Endothelial cell of umbilical vein (primary cell): ENCODE results near the gene GABBR2. TPM values are rescaled to one million over a fixed set of nuclear protein-coding genes. Genes with fewer than 3 reads are reported as not detected.

Source experiments
- BruUV-seq: library from RNA; stranded (reverse); fragments of 400-500 nt; replicated peaks from 2 replicates; lab custom pipeline; 2021; lab: Mats Ljungman, UMichigan
- CTCF ChIA-PET: fragments of 300-600, 350-600 bp; sonication (Branson Sonifier 250); formaldehyde crosslinking; loops from one replicate; lab custom pipeline; 2021; ENCODE audit warnings: antibody characterized with exemption, inconsistent platforms; lab: Charles Lee
- POLR2A ChIA-PET: fragments of 300-600, 350-600 bp; sonication (Branson Sonifier 250); formaldehyde crosslinking; loops from one replicate; lab custom pipeline; 2021; ENCODE audit warnings: antibody characterized with exemption, inconsistent platforms; lab: Charles Lee
- DNase-seq: peaks from one replicate; pipeline ENCODE4 v3.0.0-alpha.2; 2011; ENCODE audit warnings: low read depth, low spot score
- FAIRE-seq: peaks from 2 replicates; lab custom pipeline; 2011; peaks lifted over from hg19 to GRCh38; lab: Jason Lieb, UNC
- H2AFZ ChIP-seq: 2 replicates; pipeline ENCODE4 v1.6.0; 2012; ENCODE audit warnings: low read depth, low read length, control low read depth, inconsistent platforms
- H3K27ac ChIP-seq: 2 replicates; pipeline ENCODE4 v1.5.1; 2011; ENCODE audit warnings: low read depth, mild to moderate bottlenecking, control low read depth, low read length, moderate library complexity; ENCODE audit not compliant: insufficient read depth
- H3K27me3 ChIP-seq, 2 experiments: 2 replicates each; pipeline versions ENCODE4 v1.6.0 to v1.6.1; 2011; ENCODE audit warnings: low read length in 2 of 2, mixed read lengths in 1 of 2; ENCODE audit not compliant: control insufficient read depth in 2 of 2, insufficient read depth in 2 of 2
- H3K36me3 ChIP-seq, 2 experiments: 2 replicates in 1 of 2; 3 replicates in 1 of 2; pipeline ENCODE4 v1.5.1; 2011; ENCODE audit warnings: low read length in 2 of 2, mild to moderate bottlenecking in 1 of 2, moderate library complexity in 1 of 2; ENCODE audit not compliant: control insufficient read depth in 2 of 2, insufficient read depth in 2 of 2; ENCODE audit errors: extremely low read depth in 1 of 2
- H3K4me1 ChIP-seq: 3 replicates; pipeline ENCODE4 v1.5.1; 2011; ENCODE audit warnings: mild to moderate bottlenecking, low read length; ENCODE audit not compliant: control insufficient read depth, insufficient read depth; ENCODE audit errors: extremely low read depth
- H3K4me2 ChIP-seq: 2 replicates; pipeline ENCODE4 v1.6.1; 2011; ENCODE audit warnings: low read length, control low read depth, mixed read lengths; ENCODE audit not compliant: insufficient read depth
- H3K4me3 ChIP-seq, 3 experiments: fragments of 200-600 bp in 1 of 3; sonication (generic), shearing (Covaris generic) in 1 of 3; replicated peaks in 1 of 3; 2 replicates each; pipeline ENCODE4 v1.5.1; 2011 to 2016; ENCODE audit warnings: control low read depth in 3 of 3, low read length in 3 of 3, mild to moderate bottlenecking in 2 of 3, inconsistent platforms in 1 of 3, low read depth in 1 of 3, moderate library complexity in 1 of 3; ENCODE audit not compliant: insufficient read depth in 1 of 3
- H3K79me2 ChIP-seq: 2 replicates; pipeline ENCODE4 v1.6.0; 2012; ENCODE audit warnings: low read length, inconsistent platforms; ENCODE audit not compliant: control insufficient read depth, insufficient read depth
- H3K9ac ChIP-seq: replicated peaks from 2 replicates; pipeline ENCODE3; 2011; ENCODE audit warnings: low read length, control low read depth; ENCODE audit not compliant: insufficient read depth; ENCODE audit errors: extremely low read depth
- H3K9me1 ChIP-seq: replicated peaks from 3 replicates; pipeline ENCODE4 v1.6.0; 2011; ENCODE audit warnings: mild to moderate bottlenecking, low read length; ENCODE audit not compliant: control insufficient read depth, insufficient read depth; ENCODE audit errors: extremely low read depth
- H3K9me3 ChIP-seq: replicated peaks from 2 replicates; pipeline ENCODE4 v1.5.1; 2012; ENCODE audit warnings: low read length, inconsistent platforms; ENCODE audit not compliant: control insufficient read depth, insufficient read depth
- H4K20me1 ChIP-seq: replicated peaks from 2 replicates; pipeline ENCODE3; 2011; ENCODE audit warnings: mild to moderate bottlenecking, low read length; ENCODE audit not compliant: control insufficient read depth, insufficient read depth; ENCODE audit errors: extremely low read depth
- EZH2 ChIP-seq: IDR thresholded peaks from 2 replicates; pipeline ENCODE4 v1.6.1; 2012; ENCODE audit warnings: borderline replicate concordance, low read depth, mild to moderate bottlenecking, moderate library complexity, low read length, inconsistent platforms; ENCODE audit not compliant: severe bottlenecking
- FOS ChIP-seq: IDR thresholded peaks from 2 replicates; pipeline ENCODE4 v1.6.1; 2011; ENCODE audit warnings: mild to moderate bottlenecking, low read length, moderate library complexity, borderline replicate concordance; ENCODE audit not compliant: insufficient read depth
- GATA2 ChIP-seq: IDR thresholded peaks from 2 replicates; pipeline ENCODE4 v1.7.0; 2011; ENCODE audit warnings: low read depth, mild to moderate bottlenecking, moderate library complexity, mixed read lengths, low read length; ENCODE audit not compliant: insufficient read length, insufficient read depth
- JUN ChIP-seq: IDR thresholded peaks from 2 replicates; pipeline ENCODE4 v1.6.1; 2011; ENCODE audit warnings: borderline replicate concordance, low read depth; ENCODE audit not compliant: insufficient read length, insufficient read depth
- MYC ChIP-seq: IDR thresholded peaks from one replicate; pipeline ENCODE4 v1.6.1; 2011; ENCODE audit warnings: mild to moderate bottlenecking, low read depth, low read length
- POLR2A ChIP-seq: IDR thresholded peaks from 2 replicates; pipeline ENCODE4 v1.6.1; 2012; ENCODE audit warnings: low read depth, mild to moderate bottlenecking, control low read depth, low read length
- POLR2AphosphoS5 ChIP-seq: IDR thresholded peaks from 2 replicates; pipeline ENCODE4 v1.6.1; 2012; ENCODE audit warnings: low read depth, mild to moderate bottlenecking, control low read depth, low read length, moderate library complexity; ENCODE audit not compliant: insufficient read depth
- dilution Hi-C: fragments of 300-500 bp; cut with MboI; formaldehyde crosslinking; loops from one replicate; pipeline ENCODE4 v1.15.0; 2019; ENCODE audit warnings: low sequenced_read_pairs; ENCODE audit not compliant: extremely low pct_ligation_motif_present
- intact Hi-C: fragments of 100-400 bp; cut with micrococcal nuclease; formaldehyde crosslinking; loops from one replicate; pipeline ENCODE4 v1.10.0; 2022
- polyA plus RNA-seq, 4 experiments: library from polyadenylated mRNA; depleted of rRNA in 3 of 4; stranded (reverse) in 3 of 4; unstranded in 1 of 4; fragments of >200 nt; gene quantifications; 2 replicates each; pipeline versions ENCODE4 v1.2.1 to v1.2.3, GENCODE V29; 2011 to 2012; ENCODE audit warnings: missing spikeins in 1 of 4
- total RNA-seq: library from RNA; stranded (reverse); gene quantifications from 2 replicates; pipeline ENCODE4 v1.2.3, GENCODE V29; 2021
- TF ChIP-seq, protein P1 (sequence below), 2 donors: IDR thresholded peaks; 1 replicate in 1 of 2; 2 replicates in 1 of 2; pipeline ENCODE4 v1.5.1; 2011; ENCODE audit warnings: low read length in 2 of 2, mild to moderate bottlenecking in 2 of 2, moderate library complexity in 2 of 2, control low read depth in 1 of 2, inconsistent platforms in 1 of 2, low read depth in 1 of 2; ENCODE audit not compliant: insufficient read depth in 1 of 2; ENCODE audit errors: extremely low read depth in 1 of 2
- TF ChIP-seq, protein P2 (sequence below): IDR thresholded peaks from 2 replicates; pipeline ENCODE4 v1.6.1; 2011; ENCODE audit not compliant: insufficient read depth, insufficient read length

Gene GABBR2
- total and polyA plus RNA-seq, 2 donors (not counting 3 experiments of a cell fraction or from before 2014, with no cell fraction given) = 1.1 to 9.2 TPM

GRCh38 chr9:98602839-98603500 is 105.8 kb downstream of the GABBR2 start:
- Histone ChIP-seq H3K79me2 (peaks cover 5% of the 10 kb centered on the region), H3K4me2 (no peak overlapping the region), H2AFZ (peak overlapping the region; percentile 52), H3K27ac (no peak overlapping the region), H3K9ac (no peak overlapping the region), H3K36me3 (no peaks in the 10 kb centered on the region), H3K4me1 (peaks cover 10% of the 10 kb centered on the region), H4K20me1 (no peaks in the 10 kb centered on the region), H3K9me3 (no peaks in the 10 kb centered on the region), H3K9me1 (no peaks in the 10 kb centered on the region), H3K27me3 (no peaks in the 10 kb centered on the region), H3K4me3 (no peak overlapping the region)
- DNase-seq (peak; percentile 61), FAIRE-seq (peak; percentile 59)
- ChIA-PET CTCF (interaction anchor here (1.1 kb wide), 1 partner anchor 287 kb away, joined by 3 read pairs; no protein-coding TSS in a partner anchor), POLR2A (no interaction called here)
- no peak for TF ChIP-seq POLR2A
- no peak for TF ChIP-seq GATA2
- TF ChIP-seq EZH2 = no peak
- TF ChIP-seq, protein P1, sequence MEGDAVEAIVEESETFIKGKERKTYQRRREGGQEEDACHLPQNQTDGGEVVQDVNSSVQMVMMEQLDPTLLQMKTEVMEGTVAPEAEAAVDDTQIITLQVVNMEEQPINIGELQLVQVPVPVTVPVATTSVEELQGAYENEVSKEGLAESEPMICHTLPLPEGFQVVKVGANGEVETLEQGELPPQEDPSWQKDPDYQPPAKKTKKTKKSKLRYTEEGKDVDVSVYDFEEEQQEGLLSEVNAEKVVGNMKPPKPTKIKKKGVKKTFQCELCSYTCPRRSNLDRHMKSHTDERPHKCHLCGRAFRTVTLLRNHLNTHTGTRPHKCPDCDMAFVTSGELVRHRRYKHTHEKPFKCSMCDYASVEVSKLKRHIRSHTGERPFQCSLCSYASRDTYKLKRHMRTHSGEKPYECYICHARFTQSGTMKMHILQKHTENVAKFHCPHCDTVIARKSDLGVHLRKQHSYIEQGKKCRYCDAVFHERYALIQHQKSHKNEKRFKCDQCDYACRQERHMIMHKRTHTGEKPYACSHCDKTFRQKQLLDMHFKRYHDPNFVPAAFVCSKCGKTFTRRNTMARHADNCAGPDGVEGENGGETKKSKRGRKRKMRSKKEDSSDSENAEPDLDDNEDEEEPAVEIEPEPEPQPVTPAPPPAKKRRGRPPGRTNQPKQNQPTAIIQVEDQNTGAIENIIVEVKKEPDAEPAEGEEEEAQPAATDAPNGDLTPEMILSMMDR (IDR thresholded peaks at IDR 0.05; ENCODE audit: extremely low read depth in 1 of 2, insufficient read depth in 1 of 2, low read depth in 1 of 2, low read length in 2 of 2) = no peak
- TF ChIP-seq POLR2AphosphoS5 = no peak
- TF ChIP-seq MYC = no peak
- TF ChIP-seq JUN = no peak
- TF ChIP-seq, protein P2, sequence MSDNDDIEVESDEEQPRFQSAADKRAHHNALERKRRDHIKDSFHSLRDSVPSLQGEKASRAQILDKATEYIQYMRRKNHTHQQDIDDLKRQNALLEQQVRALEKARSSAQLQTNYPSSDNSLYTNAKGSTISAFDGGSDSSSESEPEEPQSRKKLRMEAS = no peak
- no peak for TF ChIP-seq FOS
- intact Hi-C loops = no loop called here
- dilution Hi-C loops = no loop called here
- no TSS peak for BruUV-seq
